NCI-H446 (cell line): ENCODE results near the gene SP3.
"Not testable (repeated sequence)": the region's sequence is repeated elsewhere in the genome, so short reads cannot be mapped to it uniquely, and the experiment has no call there.

Source experiments
- DNase-seq, 2 experiments: peaks; one replicate each; lab custom pipeline; 2025; lab: John Stamatoyannopoulos, UW

Gene SP3

GRCh38 chr2:173891315-173892037, 73.7 kb downstream of the SP3 start:
- DNase-seq, result no peak

GRCh38 chr2:173889464-173889863, 75.7 kb downstream of the SP3 start:
- DNase-seq, result not testable (repeated sequence)

GRCh38 chr2:173886613-173887012, 78.6 kb downstream of the SP3 start:
- no peak for DNase-seq

GRCh38 chr2:173884025-173884802, 81.0 kb downstream of the SP3 start:
- no peak for DNase-seq

GRCh38 chr2:173881886-173882285, 83.3 kb downstream of the SP3 start:
- DNase-seq, result no peak

- DNase-seq, result peak; percentile 90 to 91
Measured at GRCh38 chr2:173881461-173881860, 83.7 kb downstream of the SP3 start.

GRCh38 chr2:173880561-173880960, 84.6 kb downstream of the SP3 start:
- no peak for DNase-seq

GRCh38 chr2:173876833-173877413, 88.2 kb downstream of the SP3 start:
- no peak for DNase-seq

- no peak for DNase-seq
Measured at GRCh38 chr2:173874894-173875237, 90.3 kb downstream of the SP3 start.

GRCh38 chr2:173874003-173874893, 90.9 kb downstream of the SP3 start:
- no peak for DNase-seq

- no peak for DNase-seq
Measured at GRCh38 chr2:173872714-173873113, 92.5 kb downstream of the SP3 start.

GRCh38 chr2:173869244-173870229, 95.6 kb downstream of the SP3 start:
- DNase-seq, result no peak

GRCh38 chr2:173868406-173868805, 96.8 kb downstream of the SP3 start:
- DNase-seq, result no peak

- DNase-seq, result peak; percentile 76 to 90
Measured at GRCh38 chr2:173866874-173867618, 98.1 kb downstream of the SP3 start.

GRCh38 chr2:173865971-173866873, 99.0 kb downstream of the SP3 start:
- DNase-seq, result no peak

GRCh38 chr2:173862612-173863217, 102.5 kb downstream of the SP3 start:
- peak in 1 of 2 experiments; percentile 56 for DNase-seq

GRCh38 chr2:173860566-173860965, 104.6 kb downstream of the SP3 start:
- no peak for DNase-seq

GRCh38 chr2:173860082-173860481, 105.1 kb downstream of the SP3 start:
- DNase-seq, result no peak

GRCh38 chr2:173858291-173858731, 106.9 kb downstream of the SP3 start:
- peak; percentile 26 to 66 for DNase-seq
